GM23248 (cell line): ENCODE results near the gene OTOA.

Experiments used
- EZH2 ChIP-seq: fragments of 200-600 bp; sonication (generic); IDR thresholded peaks from 2 replicates; pipeline ENCODE4 v1.6.1; 2018; ENCODE audit warnings: antibody characterized with exemption, mild to moderate bottlenecking; ENCODE audit not compliant: insufficient read depth, poor library complexity, severe bottlenecking
- EZH2phosphoT487 ChIP-seq: fragments of 200-600 bp; sonication (generic); IDR thresholded peaks from 2 replicates; pipeline ENCODE4 v1.6.1; 2018; ENCODE audit warnings: antibody characterized with exemption, moderate library complexity, mild to moderate bottlenecking, low read depth; ENCODE audit not compliant: insufficient read depth

GRCh38 chr16:21717608-21718007 is 53.8 kb downstream of the OTOA start:
- TF ChIP-seq EZH2 = no peak
- TF ChIP-seq EZH2phosphoT487 = no peak
